ENCODE measurements around the gene CACNA1C.

Gene CACNA1C

DNA sequence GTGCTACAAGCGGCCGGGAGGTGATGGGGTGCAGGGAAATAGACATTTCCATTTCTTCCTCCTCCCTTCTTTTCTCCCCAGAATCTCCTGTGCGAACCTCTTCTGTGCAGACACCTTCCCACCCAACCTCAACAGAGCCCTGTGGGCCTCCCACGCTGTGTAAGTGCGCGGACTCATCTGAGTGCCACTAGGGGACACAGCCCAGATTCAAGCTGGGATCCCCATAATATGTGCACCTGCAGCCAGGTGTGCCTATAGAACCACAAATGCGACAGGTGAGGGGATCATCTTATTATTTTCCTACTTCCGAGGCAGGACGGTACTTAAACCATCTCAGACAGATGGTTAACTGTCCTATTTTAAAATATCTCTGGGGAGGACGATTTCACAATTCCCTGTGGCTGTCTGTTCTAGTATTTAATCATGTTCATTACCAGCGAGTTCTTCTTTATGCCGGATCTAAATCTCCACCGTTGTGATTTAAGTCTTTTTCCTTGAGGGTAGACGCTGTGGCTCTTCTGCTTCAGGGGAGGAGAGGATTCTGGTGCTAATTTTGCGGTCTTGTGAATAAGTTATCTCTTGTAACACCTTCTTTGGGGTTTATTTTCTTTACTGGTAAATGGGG is 17.2 kb upstream of the CACNA1C start:
- no peak for DNase-seq

DNA sequence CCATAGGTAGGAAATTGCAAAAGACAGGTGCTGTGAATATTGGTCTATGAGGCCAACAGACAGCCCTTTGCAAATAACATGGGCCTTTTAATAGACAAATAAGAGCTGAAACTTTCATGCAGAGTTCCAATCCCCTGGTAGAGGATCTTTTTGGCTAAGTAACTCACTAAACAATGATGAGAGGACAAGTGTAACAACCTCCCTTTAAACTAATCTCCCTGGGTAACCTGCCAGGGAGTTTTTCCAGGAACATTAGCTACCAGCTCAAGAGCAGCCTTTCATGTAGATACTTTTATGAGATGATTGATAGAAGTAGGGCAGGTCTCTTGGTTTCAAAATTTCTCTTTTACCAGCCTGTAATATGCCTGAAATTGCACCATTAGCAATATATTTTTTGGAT is 13.8 kb upstream of the CACNA1C start:
- no peak for DNase-seq

- DNase-seq, result no peak
These were observed 9.7 kb upstream of the CACNA1C start for GRCh38 chr12:2043054-2043453.

DNA sequence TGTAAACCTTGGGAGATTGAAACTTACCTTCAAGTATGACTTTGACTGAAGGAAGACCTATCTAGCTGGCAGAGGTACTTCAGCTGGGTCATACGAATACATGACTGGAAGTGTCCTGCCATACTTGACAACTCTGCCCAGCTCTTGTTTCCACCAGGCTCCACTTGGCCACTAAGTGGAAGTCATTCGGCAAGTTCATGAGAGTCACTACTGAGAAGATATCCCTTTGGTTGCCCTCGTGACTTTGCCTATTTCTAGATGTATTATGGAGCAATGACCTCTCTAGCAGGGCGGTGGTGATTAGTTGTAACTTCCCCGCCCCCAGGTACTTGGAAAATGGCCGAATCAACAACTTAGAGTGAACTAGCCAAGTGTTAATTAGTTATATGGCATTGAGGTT is 8.6 kb upstream of the CACNA1C start:
- DNase-seq, result no peak

- DNase-seq, result no peak
These were observed 5.8 kb upstream of the CACNA1C start for GRCh38 chr12:2046957-2047356.

DNA sequence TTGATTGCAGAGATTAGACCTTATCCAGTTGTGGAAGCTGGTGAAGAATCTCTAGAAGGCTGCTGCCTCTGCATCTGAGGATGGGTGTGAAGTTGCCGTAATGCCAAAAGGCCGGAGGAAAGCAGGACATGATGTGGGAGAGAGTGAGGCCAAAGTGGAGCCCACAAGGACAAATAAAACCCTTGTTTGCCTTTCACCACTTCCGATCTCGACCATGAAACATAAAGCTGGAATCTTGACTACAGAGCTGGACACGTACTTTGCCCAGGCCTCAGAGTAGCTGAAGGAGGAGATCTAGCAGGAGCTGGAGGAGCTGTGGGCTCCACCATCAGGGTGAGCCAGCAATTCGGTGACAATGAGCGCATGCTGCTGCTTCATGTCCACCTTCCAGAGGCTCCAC is 5.0 kb upstream of the CACNA1C start:
- no peak for DNase-seq

- peak; percentile 22 for DNase-seq
These were observed 2.9 kb upstream of the CACNA1C start for GRCh38 chr12:2049604-2050540.

- no peak for DNase-seq
These were observed 826 bp upstream of the CACNA1C start for GRCh38 chr12:2051700-2052621.

GRCh38 chr12:2053691-2054090 is 904 bp downstream of the CACNA1C start:
- DNase-seq, result no peak

DNA sequence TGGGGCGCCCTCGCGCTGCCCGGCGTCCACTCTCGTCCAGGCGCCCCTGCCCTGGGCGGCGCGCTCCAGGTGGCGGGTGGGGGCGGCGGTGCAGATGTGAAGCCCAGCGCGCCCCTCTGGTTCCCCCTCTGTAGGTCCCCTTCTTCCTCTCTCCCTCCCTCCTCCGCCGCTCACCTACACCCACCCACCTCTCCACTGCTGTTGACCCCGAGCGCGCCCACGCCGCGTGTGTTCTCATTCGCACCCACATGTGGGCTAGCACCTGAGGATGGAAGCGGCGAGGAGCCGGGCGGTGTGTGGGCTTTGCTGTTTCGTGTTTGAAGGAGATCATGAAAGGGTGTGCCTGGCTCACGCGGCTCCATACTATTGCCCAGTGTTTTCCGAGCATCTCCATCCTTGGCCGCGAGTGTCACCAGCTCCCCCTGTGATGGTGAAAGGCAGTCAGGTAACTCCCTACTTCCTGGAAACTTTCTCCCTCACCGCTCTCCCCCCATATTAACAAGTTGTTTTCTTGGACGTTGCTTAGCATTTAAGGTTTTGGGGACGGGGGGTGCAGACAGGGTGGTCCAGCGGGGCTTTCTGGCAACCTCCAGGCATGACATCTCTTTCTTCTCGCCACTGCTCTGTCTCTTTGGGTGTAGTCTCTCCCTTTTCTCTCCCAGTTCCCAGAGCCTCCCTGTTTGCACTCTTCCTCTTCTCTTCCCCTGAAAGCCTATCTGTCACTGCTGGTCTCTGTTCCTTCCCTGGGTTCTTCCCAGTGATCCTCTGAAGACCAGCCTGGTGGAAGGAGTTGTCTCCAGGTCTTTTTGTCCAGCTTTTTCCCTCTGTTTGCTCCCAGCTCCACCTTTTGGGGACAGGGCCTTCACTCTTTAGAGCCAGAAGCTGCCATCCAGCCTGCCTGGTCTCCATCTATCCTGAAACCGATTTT is 1.6 kb downstream of the CACNA1C start:
- DNase-seq, result no peak

DNA sequence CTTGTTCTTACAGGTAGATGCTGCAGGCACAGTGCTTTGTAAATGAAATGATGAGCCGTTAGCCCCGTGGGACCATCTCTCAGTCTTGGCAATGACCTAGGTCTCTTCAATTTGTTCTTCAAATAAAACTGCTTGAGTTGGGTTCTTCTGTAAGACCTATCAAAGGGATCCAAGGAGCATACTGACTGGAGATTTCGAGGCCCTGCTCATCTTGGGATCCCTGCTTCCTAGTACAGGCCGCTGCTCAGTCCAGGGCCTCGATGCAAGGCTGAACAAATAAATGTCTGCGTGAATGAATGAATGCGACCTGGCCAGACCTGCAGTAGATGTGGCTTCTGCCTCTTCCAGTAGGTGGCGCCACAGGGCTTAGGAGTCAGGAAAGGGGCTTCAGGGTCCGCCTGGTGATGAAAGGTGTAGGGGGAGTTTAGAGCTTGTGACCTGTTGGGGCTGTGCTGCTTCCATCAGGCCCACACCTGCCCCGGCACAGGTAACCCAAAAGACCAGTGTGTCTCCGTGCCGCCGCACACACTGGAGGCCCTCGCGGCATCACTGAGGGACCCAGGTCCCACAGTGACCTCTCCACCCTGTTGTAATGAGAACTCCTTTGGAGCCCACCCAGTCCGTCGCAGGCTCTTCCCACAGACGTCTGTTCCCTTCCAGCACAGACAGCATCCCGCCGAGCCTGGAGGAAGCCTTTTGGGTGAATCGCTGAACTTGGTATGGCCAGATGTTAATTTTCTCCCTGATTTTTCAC is 4.4 kb downstream of the CACNA1C start:
- peak; percentile 45 for DNase-seq

GRCh38 chr12:2057795-2058408 is 5.1 kb downstream of the CACNA1C start:
- no peak for DNase-seq

DNA sequence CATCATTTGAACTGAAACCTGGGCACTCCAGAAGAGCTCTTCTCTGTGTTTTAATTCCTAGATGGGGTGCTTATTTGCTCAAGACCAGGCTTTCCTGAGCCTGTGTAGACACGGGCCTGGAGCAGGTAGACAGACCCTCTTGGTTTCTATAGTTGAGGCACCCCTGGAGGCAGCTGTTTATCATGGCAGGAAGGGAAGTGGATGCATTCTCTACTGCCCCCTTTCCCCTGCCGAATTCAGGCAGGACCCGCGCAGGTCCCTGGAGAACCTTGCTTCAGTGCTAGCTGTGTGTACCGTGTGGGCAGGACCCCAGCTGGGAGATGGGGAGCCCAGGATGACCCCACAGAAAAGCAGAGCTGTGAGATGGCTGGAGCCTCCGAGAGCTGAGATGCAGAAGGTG is 6.0 kb downstream of the CACNA1C start:
- DNase-seq, result no peak

GRCh38 chr12:2061402-2061801 is 8.6 kb downstream of the CACNA1C start:
- DNase-seq, result no peak

DNA sequence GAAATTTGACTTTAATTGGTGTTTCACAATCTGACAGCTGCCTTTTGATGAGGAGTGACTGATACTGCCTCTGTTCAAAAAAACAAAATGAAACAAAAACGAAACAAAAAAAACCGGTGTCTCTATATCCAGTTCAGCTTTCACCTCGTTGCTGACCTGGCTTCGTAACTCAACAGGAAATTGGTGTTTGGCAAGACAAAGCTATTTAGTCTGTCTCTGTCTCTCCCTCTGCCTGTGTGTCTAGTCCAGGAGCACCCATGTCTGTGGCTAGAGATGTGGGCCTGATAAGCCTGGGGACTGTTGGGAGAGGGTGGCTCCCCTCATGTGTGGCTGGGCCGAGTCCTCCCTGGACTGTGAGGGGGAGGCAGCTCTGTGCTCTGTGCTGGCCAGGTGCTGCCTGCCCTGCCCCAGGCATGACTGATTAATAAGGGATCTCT is 11.3 kb downstream of the CACNA1C start:
- DNase-seq, result peak; percentile 53

- DNase-seq, result no peak
These were observed 15.9 kb downstream of the CACNA1C start for GRCh38 chr12:2068653-2069052.

- no peak for DNase-seq
These were observed 17.8 kb downstream of the CACNA1C start for GRCh38 chr12:2070440-2071045.

DNA sequence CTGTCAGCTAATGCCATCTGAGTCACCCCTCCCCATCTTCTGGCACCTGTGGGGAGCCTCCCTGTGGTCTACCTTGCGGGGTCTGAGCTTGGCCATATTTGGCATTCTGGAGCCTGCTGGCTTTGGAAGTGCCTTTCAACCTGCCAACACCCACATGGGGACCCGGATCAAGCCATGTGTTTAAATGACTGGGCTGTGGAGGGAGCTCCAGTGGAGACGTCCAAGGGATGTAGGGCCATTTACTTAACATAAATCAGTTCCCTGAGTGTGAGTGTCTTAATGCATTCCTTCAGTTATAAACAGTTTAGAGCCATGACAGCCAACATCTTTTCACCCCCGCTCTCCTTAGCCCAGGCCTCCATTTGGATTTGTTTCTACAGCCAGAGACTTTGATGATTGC is 22.0 kb downstream of the CACNA1C start:
- DNase-seq, result no peak

DNA sequence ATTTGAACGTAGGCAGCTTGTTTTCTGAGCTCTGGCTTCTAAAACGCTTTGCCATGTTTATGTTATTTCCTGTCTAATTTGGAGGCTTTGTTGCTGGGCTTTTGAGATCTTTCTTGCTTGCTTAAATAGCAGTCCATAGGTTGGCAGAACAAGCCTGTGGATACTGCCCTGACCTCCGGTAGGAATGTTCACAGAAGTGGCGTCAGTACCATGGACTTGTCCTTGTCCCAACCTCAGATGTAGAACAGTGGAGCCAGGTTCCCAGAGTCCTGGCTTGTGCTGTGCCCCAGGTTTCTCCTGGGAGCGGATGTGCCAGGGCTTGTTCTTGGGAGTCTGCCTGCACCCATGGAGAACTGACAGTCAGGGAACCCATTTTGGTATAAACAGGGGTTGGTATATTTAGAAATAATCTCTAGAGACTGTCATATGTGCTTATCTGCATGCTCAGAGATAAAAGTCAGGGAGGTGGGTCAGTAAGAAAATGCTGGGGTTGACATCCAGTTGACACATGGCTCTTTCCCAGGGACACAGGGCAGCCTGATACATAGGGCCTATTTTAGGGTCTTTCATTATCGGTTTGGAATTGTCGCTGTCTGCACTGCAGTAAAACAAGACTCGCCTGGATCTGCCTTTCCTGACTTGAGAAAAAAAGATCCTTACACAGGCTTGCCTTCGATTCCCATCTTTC is 22.9 kb downstream of the CACNA1C start:
- DNase-seq, result no peak

GRCh38 chr12:2076196-2076570 is 23.4 kb downstream of the CACNA1C start:
- DNase-seq, result no peak

Data from RPMI8226 (cell line).